HG03520 (cell line): Measurements from ENCODE around the gene TTC39C.
A peak's percentile ranks its signal among the peaks of the same experiment; 100 is the strongest.

ENCODE experiments used
- ATAC-seq: cut with Tn5 transposase; IDR thresholded peaks from one replicate; pipeline ENCODE4 v1.9.1; 2021; ENCODE audit warnings: mild to moderate bottlenecking, moderate library complexity; ENCODE audit not compliant: unreplicated experiment

TTC39C gene

DNA sequence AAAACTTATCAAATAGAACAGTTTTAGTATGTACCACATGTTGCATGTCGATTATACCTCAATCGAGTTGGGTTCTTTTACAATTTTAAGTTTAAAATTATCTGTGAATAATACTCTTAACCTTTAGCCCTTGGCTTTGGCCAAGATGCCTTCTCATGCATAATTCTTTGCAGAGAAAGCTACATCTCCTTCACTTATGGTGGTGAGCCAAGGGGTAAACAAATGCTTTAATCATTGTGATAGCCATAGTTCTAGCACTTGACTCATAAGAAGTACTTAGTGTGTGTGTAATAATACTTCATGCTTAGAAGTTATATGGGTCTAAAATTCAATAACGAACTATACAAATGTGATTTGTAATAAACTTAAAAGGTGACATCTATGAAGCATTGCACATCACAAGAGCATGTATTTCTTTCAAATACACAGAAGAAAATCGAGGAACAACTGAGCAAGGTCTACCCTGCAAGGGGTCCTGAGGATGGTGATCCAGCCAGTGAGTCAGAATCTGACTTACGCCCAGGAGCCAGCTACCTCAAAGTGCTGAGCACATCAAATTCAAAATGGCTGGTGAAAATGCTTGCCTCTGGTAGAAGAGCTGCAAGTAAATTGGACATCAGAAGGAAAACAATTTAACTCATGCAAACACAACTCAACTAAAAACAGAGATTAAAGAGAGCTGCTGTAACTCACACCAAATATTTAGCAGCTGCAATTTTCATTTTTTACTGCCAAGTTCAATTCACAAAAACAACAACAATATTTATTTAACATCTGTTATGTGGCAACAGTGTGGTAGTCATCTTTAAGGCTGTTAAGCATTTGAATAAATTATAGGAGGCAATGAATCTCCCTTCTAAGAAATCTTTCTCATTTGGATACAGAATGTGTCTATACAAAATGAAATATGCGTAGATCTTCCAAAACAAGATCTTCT, 23.8 kb upstream of the TTC39C start:
- ATAC-seq = no peak

DNA sequence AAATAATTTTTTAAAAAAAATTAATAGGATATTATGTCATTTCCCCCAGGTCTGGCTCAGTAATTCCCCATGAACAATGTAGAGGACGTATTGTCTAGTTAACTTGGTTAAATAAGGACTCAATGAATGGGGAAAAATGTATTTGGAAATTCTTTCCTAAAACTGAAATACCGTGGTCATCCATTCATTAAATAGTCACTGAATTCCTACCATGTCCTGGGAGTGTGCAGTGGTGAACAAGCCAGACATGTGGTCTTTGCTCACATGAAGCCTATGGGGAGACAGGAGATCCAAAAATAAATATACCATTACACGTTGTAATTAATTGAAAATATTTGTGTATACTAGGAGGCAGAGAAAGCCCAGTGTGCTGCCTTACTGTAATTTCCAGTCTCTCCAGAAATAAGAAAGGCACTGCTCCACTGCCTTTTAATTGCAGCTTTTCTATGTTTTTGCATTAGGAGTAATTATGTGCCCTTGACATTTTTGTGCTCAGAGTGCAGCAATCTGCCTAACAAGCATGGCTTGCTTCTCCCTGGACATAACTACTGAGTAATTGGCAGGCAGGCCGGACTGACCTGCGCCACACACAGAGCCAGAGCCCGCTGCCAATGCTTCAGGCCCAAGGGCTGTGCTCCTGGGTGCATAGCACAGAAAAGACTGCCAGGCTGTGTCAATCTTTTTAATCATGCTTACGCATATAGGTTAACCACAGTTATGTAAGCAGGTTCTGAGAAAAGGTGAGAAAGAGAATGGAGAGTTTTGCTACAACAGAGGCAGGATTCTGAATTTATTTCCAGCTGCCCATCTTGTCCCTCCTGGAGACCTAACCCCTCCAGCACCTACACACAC, 22.2 kb upstream of the TTC39C start:
- no peak for ATAC-seq

DNA sequence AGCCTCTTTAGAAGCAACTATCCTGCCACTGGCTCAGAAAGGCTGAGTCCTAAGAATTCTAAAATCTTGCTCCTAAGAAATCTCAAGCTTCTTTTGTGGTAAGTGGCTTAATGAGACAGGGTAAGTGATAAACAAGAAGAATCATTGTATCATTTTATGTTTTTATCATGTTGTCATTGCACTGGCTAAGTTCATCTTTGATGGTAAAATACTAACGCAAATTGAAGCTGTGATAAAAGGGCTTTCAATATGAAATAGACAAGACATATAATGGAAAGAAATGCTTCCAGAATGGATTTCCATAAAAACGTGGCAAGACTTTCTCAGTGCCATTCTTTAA, 21.6 kb upstream of the TTC39C start:
- ATAC-seq = no peak

DNA sequence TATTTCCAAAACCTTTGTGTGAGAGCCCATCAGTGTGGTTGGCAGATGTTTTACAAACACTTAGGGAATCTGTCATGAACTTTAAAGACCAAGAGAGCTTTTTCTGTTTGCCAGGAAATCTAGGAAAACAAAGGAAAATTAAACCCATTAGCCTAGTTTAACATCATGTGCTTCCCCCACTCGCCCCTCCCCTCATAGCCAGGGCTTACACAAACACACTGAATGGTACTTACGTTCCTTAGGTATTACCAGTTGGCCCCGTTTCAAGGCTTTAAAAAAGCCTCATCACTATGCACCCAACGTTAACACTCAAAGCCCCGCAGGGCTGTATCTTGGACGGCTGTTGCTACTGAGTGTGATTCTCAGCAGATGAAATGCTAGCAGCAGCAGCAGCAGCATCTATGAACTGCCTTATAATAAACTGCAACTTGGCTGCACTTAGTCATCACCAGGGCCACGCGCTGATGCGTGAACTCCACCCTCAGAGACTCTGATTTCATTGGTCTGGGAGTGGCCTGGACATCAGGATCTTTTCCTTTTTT, 20.1 kb upstream of the TTC39C start:
- no peak for ATAC-seq

- ATAC-seq = no peak
Observed at GRCh38 chr18:23995180-23995579, 19.4 kb upstream of the TTC39C start.

DNA sequence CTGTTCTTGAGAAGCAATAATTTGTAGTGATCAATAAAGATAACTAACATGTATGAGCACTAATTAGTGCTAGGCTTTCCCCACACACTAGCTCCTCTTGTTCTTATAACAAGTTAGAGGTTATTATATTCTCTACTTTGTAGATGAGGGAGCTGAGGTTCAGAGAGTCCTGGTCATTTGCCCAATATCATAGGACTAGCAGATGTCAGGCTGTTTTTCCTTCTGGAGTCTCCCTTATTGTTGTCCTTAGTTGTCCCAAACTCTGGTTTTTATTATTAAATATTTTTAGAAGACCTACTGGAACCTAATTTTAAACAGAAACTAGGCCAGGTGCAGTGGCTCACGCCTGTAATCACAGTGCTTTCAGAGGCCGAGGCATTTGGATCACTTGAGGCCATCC, 16.5 kb upstream of the TTC39C start:
- ATAC-seq = no peak

DNA sequence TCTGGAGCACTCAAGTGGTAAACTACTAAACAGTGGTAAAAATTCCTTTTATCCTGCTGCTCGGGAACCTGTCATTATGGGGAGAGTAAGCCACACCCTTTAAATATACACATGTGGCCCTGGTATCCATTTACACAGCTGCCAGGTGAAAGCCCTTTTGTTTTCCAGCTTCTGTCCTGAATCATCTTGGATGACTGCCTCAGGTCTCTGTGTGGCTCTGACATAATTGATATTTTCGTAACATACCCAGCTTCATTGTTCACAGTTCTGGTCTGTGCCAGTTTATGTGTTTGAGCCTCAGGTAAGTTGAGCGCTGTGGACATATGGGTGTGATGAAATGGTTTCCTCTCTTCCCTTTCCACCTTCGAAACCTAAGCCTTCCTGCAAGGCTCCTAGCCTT, 15.7 kb upstream of the TTC39C start:
- no peak for ATAC-seq

DNA sequence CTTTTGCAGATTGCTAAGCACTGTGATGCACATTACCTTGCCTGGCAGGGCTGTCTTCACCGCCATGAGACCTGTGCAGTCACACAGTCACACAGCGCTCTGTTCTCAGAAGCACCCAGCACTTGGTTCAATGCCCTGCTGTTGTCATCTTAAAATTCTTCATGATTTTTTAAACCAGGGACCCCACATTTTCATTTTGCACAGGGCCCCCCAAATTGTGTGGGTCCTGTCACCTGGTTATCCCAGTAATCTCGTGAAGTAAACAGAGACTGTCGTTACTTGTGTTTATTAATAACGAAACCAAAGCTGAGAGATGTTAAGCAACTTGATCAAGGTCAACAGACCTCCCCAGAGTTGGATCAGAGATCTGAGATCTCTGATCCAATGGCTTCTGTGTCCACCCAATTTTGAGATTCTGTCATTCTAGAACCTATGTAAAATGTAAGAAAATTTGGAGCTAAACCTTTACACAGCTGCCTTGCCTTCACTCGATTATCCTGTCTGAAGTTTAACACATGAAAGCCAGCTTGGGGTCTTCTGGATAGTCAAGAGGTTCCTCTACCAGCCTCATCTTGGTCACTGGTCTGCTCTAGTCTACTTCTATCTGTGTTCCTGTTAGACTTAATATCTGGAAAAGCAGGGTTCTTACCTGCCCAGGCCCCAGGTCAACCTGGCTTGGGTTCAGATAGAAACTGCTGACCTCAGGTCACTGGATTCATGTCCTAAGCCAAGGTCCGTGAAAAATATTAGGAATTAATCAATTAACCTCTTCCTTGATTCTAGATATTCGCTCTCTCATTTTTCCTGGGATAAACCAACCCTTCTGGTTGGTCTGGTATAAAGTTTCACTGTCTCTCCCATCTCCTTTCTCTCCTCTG, 13.7 kb upstream of the TTC39C start:
- ATAC-seq = no peak

GRCh38 chr18:24002479-24002878, 12.1 kb upstream of the TTC39C start:
- no peak for ATAC-seq

DNA sequence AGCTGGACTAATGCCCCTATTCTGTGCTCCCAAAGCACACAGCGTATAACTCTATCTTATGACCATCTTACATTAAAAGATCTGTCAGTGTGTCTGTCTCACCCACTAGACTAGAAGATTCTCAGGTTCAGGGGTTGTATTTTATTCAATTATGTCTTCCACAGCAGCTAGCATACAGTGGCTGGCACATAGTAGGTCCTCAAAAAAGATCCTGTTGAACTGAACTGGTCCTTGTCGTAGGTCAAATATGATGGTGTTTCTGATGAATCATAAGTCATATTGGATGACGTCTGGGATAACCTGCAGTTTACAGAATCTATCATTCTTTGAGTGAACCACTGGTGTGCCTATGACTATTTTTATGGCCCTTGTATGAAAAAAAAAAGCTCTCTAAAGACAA, 11.3 kb upstream of the TTC39C start:
- ATAC-seq = no peak

DNA sequence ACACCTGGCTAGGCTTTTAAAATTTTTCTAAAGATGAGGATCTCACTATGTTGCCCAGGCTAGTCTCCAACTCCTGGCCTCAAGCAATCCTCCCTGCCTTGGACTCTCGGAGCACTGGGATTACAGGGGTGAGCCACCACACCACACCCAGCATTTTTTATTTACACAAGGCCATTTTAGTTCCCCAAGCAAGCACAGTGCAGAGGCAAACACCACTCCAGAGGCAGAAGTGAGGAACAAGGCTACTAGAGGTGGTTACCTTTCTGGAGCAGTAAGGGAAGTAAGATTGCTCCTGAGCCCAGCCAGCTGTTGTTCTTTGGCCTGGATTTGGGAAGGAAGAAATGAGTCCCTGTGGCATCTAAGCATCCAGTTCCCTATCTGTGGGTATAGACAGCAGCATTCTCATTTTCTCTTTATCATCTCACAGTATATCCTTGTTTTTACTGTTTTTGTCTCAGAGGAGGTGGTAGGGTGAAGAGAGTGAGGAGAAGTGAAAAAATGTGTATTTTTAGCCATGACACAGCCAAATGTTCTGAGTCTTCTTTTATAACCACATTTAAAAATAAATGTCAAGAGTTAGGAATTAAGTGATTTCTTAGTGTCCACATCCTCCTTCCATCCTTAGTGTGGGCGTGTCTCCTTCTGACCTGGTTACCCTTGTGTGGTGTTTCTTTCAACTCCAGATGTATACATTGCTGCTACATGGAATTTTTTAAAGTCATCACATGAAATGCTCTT, 10.5 kb upstream of the TTC39C start:
- ATAC-seq = no peak

DNA sequence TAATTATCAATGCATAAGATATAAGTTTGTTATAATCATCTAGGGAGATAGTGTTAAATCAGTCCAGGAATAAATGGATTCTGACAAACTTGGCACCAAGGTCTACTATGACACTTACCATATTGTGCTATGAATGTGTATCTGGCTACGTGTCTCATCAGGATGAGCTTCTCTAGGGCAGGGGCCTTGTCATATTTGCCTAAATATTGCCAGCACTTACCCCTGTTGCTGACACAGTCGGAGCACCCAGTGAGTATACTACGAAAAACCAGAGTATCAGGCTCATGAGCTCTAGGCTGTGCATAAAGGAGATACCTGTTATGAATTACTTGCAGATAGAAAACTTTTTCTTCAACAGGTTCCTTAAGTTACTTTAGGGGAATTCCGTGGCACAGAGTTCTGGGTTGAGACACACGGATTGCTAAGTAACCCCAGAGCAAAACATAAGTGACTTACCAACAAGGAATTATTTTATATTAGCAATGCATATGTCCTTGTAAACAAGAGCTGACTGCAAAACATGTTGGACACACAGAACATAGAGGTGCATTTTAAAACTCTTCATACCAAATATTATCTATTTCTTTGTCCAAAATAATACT, 7.7 kb upstream of the TTC39C start:
- no peak for ATAC-seq

DNA sequence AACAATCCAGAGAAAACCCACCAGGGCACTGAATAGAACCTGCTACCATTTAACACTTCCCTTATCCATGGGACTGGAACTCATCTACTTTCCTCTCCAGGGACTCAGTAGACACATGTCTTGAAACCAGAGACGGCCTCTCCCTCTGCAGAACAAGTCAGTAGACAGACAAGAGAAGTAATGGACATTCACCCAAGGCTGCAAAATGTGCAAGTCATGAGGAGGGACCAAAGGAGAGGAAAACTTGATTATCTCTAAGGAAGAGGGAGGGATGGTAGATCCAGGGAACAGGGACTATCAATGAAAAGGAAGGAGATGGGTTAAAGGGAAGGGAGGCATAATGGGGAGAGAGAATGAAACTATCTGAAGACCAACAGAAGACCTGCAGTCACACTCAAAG, 5.3 kb upstream of the TTC39C start:
- no peak for ATAC-seq

- ATAC-seq = peak; percentile 45
Observed at GRCh38 chr18:24009651-24010333, 4.8 kb upstream of the TTC39C start.

GRCh38 chr18:24010673-24011072, 3.9 kb upstream of the TTC39C start:
- no peak for ATAC-seq

- ATAC-seq = no peak
Observed at GRCh38 chr18:24011123-24011917, 3.2 kb upstream of the TTC39C start.

DNA sequence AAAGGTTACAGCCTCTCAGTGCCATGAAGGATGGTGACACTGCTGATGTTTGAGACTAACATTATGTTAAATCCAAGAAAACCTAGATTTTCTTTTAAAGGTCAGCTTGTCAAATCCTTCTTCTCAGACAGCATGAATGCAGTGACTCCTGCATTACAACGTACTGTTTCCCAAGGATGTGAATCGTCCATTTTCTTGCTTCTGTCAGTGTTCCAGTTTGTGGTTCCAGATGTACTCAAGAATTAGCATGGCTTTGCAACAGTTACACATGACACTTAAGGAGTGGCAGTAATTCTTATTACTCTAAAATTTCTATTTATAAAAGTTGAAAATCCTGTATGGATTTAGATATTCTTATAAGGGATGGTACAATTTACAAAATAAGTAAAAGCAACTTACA, 1.5 kb upstream of the TTC39C start:
- no peak for ATAC-seq

DNA sequence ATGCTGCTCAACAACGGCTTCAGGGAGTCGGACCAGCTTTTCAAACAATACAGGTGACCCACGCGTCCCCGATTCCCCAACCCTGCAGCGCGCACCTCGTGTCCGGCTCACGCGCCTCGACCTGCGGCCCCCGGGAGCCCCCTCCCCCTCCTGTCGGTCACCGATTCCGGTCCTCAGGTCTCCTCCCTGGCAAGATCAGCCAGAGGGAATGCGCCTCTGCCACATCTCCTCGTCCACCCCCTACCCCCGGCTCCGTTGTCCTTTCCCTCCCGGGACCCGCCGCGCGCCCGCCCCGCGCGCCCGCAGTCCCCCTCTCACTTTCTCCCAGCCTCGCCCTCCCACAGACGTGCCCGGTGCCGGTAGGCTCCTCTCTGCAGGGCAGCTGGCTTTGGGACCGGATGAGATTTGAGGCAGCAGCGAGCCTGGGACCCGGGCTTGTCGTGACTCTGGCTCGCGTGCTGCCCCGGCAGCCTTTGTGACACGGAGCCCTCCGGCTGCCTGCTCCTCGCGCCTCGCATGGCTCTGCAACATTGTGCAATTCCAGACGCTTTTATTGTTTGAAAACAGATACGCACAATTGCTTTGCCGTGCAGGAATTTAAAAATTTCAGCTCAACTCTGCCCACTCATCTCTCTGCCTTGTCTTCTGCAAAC, 558 bp downstream of the TTC39C start:
- ATAC-seq = no peak
